Fibroblast of upper back skin (primary cell): ENCODE data around the gene ZMYND10.

Source experiments
- DNase-seq: peaks from one replicate; pipeline ENCODE4 v3.0.0-alpha.2; 2013

ZMYND10 gene

DNA sequence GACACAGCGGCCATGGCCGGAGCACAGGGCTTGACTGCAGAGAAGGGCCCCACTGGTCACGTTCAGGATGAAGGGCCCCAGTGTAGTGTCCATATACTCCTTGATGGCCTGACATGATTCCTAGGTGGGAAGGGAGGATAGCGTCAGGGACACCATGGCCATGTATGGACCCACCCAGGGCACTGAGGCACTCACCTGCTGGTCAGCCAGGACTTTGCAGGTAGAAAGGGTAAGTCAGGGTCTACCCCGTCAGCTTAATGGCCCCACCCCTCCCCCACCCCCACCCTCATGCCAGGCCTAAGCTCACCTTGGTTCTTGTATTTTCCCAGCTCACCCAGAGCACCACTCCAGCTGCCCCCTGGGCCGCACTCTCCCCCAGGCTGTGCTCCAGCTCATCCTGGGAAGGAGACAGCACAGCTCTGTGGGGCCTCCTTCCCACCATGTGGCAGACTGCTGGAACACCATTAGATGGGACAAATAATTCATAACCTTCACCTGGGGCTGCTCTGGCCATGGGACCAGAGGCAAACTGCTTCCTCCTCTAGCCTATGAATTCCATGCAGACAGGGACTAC, 44.8 kb downstream of the ZMYND10 start:
- DNase-seq: no peak

DNA sequence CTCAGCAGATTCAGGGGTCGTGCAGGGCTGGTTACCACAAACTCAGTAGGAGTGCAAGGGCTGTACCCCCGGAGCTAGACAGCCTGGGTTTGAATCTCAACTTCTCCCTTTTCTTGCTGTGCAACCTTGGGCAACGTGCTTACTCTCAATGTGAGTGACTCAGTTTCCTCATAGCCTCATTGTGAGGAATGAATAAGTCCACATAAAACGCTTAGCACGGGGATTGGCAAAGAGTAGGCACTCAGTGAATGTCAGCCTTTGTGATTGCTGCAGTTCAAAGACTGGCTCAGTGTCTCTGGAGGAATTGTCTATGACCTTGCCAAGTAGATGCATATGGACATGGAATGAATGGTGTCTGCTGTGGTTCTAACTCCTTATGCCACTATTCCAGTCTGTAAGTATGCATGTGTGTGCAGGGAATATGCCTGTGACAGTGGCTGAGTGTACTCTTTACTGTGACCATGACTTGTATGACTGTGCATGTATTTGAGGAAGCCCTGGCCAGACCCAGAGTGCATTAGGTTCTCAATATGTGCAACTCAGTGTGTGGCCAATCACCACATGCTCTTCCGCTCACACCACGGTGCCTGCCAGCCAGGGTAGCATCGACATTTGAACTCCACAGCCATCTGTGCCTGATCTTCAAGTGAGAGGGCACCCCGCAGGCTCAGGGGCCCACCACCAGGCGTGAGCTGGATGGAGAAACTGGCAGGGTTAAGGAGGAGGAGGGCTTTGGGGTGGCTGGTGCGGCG, 45.4 kb downstream of the ZMYND10 start:
- peak; percentile 28 for DNase-seq

DNA sequence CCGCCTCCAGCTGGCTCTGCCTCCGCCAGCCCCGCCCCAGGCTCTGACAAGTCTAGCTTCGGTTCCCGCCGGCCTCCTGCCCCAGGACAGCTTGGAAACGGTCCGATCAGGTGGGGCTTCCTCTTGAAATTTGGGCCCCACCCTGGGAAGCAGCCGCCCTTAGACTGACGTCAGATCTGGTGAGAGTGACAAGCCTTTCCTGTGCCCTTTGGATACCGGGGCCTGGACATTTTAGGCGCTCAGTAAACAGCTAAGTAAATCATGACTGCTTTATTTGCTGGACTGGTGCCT, 45.9 kb downstream of the ZMYND10 start:
- DNase-seq: no peak

DNA sequence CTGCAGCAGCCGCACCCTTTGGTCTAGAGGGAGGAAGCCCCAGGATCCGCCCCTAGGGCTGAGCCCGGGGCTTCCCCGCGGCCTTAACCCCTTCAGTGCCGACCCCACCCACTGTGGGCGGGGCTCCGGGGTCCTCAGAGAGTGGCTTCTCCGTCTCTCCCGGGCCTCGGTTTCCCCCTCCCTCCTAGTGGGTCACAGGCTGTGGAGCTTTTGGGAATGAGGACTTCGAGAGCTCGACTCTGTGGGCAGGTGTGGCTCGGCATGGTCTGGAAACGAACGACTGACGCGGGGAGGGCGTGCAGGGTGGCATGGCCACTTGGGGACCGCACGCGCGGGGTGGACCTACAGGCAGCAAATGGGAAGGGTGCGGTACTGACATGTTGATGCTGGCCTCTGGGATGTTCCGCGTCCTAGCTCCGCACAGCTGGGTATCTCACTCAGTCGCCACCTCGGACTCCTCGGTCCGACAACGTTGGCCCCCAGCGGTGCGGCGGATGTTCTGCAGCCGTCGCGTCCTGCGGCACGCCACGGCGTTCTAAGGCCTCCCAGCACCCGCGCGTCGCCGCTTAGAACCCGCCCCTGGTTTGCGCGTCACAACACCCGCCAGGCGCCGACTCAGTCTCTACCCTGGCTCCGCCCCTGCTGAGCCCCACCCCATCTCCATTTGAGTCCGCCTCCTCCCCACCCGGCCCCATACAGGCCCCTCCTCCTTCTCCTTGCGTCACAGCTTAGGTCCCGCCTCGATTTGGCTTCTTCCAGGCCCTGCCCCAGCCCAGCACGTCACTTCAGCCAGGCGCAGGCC, 46.5 kb downstream of the ZMYND10 start, which contains the start of the genes HYAL3 and NAA80:
TSS of gene HYAL3 (minus strand) at position 570 of the 802 bp plus-strand sequence. CDS start 3,803 bp downstream, outside the sequence.
TSS of gene NAA80 (minus strand) at position 570 of the 802 bp plus-strand sequence. CDS start 1,942 bp downstream, outside the sequence.
- peak; percentile 99 for DNase-seq

DNA sequence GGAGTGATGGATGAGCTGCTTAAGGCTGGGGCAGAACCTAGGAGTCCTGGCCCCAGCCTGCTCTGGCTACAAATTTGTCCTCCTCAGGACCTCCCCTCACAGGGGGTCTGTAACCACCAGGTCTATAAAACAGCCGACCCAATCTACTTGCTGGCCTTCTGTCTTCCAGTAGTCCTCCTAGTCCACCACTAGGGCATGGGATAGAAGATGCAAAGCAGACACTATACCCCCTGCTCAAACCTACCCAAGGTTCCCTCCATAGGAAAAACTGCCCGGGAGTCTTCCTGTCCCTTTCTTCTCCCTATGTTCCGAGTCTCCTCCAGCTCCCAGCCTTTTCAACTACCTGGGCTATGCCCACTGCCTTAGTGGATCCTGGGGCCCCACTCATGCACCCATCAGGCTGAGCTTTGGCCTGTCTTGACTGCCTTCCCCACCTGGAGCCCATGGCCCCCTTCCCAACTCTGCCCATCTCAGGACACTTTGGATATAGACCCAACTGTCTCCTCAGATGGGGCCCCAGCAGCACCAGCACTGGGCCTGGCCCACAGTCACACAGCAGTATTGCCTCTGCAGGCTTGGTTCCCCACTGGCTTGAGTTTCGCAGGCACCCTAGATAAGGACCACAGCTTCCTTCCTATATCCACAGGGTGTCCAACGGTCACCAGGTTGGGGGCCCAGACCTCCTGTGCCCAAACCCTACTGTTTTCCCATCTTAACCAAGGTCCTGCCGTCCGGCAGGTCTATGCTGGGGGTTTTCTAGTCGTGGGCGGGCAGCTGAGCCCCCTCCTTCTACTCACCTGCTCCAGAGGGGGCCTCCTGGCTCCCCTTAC, 47.4 kb downstream of the ZMYND10 start:
- DNase-seq: no peak

DNA sequence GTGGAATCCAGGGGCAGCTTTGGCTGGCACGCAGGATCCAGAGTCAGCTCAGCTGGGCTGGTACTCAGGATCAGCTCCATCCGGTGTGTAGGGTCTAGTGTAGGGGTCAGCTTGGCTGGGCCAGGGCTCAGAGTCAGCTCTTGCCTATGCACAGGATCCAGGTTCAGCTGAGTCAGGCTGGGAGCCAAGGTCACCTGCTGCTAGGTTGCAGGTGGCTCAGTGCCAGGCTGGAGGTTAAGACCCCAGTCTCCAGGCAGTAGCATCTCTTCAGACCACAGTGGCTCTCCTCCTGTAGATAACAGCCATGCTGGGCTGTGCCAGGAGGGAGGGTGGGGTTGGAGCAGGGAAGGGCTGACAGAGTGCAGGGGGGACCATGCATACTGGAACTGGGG, 48.2 kb downstream of the ZMYND10 start:
- no peak for DNase-seq

DNA sequence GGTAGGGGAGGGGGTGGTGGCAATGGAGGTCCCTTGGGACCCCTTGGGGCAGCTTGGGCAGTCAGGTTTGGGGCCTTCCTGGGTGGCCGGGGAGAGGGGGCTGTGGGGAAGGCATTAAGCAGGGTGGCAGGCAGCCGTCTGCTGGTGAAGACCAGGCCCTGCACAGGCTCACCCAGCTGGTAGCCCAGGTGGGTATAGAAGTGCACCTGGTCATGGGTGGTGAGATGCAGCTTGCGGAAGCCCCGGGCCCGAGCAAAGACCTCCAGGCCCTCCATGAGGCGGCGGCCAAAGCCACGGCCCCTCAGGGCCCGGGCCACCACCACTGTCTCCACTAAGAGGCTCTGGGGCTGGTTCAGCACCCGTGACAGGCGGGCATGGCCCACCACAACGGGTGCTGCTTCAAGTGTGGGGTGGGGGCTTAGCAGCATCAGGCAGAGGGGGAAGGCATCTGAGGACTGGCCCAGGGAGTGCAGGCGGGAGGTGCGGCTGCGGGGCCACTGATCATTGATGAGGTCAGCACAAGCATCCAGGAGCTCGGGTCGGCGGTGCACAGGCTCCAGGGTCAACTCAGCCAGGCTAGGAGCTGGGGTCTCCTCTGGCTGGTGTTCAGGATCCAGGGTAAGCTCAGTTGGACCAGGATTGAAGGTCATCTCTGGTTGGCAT, 48.7 kb downstream of the ZMYND10 start:
- no peak for DNase-seq

DNA sequence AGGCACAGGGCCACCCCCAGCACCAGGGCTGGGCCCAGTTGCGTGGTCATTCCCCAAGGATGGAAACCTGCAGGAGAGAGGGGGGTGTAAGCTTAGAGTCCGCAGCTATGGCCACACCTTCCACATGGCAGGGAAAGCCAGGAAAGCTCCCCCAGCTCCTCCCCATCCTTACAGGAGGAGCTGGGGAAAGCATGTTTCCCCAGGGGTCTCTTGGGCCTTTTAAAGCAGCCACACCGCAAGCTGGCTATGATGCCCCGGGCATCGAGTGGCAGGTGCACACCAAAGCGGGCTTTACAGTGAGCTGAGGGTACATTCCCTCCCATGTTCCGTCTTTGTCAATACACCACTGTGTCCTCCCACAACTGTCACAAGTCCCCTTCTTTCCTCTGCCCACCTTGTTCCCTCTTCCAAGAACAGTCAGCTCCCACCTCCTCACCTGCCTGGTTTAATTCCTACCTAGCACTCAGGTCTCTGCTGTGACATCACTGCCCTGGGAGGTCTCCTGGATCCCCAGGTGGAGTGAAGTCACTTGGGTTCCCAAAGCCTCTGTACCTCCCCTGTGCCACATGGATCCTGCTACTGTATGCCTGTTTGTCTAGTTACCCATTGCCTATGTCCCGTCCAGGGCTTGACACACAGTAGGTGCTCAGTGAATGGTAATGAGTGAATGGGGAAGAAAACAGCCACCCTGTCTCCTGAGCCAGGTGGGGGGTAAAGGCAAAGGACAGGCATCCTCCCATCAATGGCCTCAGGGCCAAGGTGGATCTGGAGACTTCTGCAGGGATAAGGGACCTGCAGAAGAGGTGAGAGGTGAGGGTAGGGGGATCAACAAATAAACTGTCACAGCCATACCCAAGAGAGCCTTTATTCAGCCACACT, 49.7 kb downstream of the ZMYND10 start:
- no peak for DNase-seq

DNA sequence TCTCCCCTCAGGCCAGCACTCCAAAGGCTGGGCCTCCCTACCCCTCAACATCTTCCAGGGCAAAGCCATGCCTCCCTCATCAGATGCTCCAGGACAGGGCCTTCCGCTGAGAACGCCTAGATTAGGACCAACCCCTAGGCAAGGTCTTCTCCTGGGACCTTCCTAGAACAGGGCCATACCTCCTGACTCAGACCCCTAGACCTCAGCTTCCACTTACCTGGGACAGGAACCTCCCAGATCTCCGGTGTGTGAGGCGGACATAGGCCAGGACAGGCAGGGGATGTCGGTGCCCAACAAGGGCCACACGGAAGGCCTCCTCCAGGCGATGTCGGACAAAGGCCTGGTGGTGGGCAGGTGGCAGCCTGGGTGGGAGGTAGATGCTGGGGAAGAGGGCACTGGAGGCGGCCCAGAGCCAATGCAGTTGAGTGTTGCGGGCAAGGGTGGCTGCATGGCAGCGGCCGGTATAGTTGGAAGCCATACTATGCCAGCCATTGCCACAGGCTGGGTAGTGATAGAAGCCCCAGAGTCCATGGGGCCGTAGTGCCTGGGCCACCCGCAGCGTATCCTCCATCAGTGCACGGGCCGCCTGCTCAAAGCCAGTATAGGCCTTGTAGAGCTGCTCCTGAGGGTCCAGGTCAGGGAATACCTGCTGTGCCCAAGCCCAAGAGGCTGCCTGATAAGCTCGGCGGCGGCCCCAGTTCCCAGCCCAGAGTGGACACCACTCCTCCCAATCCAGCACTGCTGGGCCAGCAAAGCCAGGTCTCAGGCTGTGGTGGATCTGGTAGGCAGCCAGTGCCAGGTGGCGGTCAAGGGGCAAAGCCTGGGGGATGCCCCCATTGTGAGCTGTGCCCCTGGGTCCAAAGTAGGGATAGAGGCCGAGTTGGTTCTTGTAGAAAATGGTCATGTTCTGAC, 50.8 kb downstream of the ZMYND10 start:
- no peak for DNase-seq

DNA sequence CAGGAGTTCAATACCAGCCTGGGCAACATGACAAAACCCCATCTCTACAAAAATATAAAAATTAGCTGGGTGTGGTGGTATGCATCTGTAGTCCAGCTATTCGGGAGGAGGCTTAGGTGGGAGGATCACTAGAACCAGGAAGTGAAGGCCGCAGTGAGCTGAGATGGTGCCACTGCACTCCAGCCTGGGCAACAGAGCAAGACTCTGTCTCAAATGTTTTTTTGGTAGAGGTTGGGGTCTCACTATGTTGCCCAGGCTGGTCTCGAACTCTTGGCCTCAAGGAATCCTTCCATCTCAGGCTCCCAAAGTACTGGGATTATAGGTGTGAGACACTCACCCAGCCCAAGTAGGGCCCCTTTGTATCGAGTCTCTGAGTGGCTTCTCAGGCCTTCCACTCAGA, 51.4 kb downstream of the ZMYND10 start:
- no peak for DNase-seq

DNA sequence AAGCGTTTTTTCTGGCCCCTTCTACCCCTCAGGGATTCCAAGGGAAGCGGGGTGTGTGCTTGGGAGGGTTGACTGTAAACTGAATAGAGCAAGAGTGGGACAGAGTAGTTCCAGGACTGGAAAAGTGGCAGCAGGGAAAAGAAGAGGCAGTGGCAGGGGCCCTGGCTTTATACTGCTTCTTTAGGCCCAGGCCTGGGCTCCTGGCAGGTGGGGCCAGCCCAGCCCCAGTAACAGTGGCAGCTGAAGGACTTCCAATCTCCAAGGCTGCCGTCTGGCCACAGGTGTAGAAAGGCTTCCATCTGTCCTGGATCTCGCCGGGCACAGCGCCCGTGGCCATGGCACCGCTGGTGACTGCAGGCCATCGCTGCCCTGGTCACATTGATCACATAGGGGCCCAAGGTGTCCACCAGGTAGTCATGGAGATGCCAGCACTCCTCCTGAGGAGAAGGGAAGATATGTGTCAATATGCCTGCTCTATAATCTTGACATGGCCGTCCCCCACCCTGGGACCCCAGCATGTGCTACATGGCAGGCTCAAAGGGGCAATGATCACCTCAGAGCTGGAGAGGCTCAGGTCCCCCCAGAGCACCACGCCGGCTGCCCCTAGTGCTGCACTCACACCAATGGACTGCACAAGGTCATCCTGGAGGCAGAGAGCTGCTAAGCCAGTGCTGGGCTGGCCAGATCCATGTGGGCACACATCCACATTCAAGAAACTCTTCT, 52.3 kb downstream of the ZMYND10 start:
- no peak for DNase-seq

DNA sequence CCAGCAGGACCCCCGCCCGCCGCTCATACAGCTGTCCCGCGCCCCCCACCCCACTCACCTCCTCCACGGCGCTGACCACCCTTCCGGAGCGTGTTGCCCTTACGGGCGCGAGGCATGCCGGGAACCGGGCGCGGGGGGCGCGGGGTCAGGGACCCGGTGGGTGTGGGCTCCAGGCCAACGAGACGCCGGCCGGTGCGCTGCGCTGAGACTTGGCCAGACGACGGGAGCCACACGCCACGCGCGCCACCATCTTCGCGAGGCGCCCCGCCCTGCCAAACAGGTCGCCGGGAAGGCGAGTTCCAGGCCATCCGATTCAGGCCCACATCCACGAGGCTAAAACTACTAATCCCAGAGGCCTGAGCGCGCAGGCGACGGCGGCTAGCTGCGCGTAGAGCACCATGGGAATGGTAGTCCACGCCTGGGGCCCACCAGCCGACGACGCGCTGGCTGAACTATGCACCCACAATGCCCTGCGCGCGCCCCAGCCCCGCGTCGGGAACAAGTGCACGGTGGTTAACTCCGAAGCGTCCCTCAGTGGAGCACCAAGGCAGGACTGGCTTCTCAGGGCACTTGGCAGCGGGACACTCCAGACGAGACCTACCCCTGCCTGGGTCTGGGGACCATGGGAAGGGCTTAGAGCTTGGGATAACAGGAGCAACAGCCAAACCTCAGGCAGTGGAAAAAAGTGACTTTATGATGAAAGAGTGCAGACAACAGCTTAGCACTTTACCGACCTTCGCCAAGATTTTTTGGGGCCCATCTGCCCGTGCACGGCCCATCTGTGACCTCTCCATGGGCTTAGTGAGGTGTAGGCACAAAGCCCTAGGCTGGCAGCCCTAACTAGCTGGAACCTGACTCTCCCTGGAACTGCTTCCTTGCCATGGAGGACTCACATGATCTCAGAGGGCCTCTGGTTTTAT, 53.1 kb downstream of the ZMYND10 start, which contains the start of gene IFRD2:
TSS of gene IFRD2 (minus strand) at position 271 of the 920 bp plus-strand sequence. CDS start at position 116, 155 bp downstream.
- DNase-seq: peak; percentile 97
